NCI-H2171 treated with DMSO at 0.1 percent for 48 hours (cell line): ENCODE results near the gene TBC1D1.
"Not testable (repeated sequence)": the region's sequence is repeated elsewhere in the genome, so short reads cannot be mapped to it uniquely, and the experiment has no call there.

Experiments
- DNase-seq: peaks from one replicate; lab custom pipeline; 2025; lab: John Stamatoyannopoulos, UW

Gene TBC1D1

DNA sequence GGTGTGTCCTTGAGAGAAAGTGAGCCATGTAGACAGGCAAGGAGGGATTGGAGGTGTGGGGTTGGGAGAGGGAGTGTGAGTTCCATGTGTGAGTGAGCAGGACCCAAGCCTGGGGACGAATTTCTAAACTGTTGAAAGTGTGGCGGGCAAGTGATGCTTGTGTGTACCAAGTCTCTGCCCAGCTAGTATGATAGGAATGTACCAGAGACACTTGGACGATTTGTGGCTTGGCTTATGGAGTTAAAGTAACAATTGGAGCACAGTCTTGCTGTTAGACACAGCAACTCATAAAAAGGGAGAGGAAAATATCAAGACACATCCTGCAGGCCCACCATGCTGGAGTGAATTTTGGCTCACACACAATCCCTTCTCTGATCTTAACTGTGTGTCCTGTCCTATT, 77.9 kb downstream of the TBC1D1 start:
- DNase-seq = no peak

DNA sequence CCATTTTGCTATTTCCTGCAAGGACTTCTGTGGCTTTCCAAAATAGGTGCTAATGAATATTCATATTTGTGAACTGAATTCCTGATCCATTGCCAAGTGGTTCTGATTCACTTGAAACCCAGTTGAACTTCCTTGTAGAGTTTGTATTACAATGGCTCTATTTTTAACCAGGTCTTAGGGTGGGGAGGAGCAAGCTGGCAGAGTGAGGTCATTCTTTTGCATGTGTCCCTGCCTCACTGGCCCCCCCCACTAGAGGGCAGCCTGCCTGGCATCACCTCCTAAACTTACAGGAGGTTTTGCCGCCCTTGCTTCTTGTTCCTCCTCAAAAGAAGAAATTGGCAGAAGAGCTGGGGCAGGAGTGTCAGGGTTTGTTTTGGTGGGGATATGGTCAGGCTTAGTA, 79.8 kb downstream of the TBC1D1 start:
- DNase-seq = no peak

GRCh38 chr4:37971202-37971601, 80.3 kb downstream of the TBC1D1 start:
- DNase-seq = no peak

GRCh38 chr4:37973441-37973840, 82.6 kb downstream of the TBC1D1 start:
- DNase-seq = no peak

DNA sequence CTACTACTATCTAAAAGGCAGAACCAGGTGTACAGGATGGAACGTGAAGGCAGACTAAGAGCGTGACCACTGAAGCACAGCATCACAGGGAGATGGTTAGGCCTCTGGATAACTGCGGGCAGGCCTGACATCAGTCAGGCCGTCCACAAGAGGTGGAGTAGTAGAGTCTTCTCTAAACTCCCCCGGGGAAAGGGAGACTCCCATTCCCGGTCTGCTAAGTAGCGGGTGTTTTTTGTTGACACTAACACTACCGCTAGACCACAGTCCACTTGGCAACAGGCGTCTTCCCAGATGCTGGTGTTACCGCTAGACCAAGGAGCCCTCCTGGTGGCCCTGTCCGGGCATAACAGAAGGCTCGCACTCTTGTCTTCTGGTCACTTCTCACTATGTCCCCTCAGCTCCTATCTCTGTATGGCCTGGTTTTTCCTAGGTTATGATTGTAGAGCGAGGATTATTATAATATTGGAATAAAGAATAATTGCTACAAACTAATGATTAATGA, 84.5 kb downstream of the TBC1D1 start:
- DNase-seq = not testable (repeated sequence)

- no peak for DNase-seq
Observed at GRCh38 chr4:37976507-37976906, 85.6 kb downstream of the TBC1D1 start.

GRCh38 chr4:37976991-37977470, 86.1 kb downstream of the TBC1D1 start:
- DNase-seq = peak; percentile 21

DNA sequence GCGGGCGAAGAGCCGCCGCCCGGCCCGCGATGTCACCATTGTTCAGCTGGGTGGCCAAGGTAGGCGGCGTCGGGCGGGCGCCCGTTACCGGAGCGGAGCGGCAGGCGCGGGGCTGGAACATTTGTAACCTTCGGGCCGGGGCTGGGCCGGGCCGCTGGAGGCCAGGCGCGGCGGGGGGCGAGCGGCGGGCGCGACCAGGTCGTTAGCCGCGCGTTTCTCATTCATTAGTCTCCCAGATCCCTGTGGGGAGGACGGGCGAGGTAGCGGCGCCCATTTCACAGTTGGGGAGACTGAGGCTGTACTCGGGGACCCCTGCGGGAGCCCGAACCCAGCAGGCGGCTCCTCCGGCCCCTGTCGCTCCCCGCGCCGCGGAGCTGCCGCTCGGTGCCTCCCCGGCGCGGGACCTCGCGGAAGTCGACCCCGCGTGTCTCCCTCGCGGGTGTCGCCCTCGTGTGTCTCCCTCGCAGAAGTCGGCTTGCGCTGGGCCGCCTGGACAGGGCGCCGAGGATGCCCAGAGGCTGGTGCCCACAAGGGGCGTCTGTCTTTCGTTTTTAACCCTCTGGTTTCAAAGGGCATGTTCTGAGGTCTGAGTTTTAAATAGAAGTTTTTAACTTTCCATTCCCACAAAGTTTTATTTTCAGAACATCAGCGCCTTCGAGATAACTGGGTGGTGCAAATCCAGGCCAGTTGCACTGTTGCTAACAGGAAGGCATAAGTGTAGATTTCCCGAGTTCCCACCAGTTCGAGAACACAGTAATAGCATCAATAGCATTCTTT, 86.8 kb downstream of the TBC1D1 start:
- peak; percentile 21 for DNase-seq

GRCh38 chr4:37978248-37978924, 87.5 kb downstream of the TBC1D1 start:
- DNase-seq = no peak

DNA sequence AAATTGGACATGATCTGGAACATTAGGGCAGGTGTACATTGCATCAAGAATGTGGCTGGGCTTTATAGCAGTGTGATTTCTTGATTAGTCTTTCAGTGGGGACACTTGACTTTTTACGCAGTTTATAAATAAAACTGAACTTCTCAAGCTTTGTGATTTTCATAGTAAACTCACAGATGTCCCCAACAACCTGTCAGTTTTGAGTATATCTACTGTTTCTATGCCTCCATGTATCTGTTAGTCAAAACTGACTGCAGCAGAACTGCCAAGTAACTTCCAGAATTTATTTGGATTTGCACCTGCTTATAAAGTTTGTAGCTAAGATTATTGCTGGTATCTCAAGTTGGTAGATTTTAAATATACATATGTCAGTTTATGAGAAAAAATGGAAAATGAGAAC, 89.4 kb downstream of the TBC1D1 start:
- DNase-seq = no peak

DNA sequence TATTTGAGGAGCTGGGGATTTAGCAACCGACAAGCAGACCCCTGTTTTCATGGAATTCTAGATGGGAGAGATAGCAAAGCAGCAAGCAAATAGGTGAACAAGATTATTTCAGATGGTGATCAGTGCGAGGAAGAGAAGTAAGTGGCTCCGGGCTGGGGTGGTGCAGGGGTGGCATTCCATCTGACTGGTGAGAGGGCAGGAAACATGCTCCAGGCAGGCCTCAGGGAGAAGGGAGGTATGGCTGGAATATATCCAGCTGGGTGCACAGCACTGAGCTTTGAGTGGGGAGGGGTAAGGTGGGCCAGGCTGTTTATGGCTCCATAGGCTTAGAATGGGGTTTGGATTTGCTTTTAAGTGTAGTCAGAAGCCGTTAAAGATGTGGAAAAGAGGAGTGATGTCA, 90.5 kb downstream of the TBC1D1 start:
- no peak for DNase-seq

DNA sequence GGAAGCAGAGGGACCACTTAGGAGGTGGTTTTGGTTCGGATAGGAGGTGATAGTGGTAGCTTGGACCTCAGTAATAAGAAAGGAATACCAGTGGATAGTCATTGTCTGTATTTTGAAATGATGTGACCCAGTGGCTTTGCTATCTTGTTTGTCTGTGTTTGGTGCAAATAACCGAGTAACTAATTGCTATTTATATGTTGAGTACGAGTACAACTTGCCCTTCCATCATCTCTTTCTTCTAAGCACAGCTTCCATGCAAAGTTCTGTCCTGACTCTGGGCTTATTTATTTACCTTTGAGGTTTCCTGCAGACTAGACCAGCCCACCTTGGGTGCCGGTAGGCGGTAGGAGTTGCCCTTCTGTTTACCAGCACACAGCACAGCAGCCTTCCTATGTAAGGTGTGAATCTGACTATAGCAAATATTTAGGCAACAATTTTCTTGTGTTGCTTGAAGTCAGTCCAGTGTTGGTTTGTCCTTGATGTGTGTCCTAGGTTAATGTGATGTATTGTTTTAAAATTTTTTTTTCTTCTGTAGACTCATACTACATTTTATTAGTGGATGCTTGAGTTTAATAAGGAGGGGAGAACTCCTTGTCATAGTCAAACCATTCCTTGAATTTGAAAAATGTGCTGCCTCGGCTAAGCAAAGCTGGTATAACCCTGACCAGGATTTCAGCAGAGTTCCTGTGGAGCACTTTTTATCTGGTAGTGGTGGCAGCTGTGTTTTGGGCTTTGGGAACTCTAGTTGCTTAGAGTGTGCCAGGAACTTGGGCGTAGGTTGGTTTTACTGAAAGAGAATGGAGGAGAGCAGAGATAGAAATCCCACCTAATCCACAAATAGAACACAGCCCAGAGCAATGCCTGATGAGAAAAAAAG, 91.2 kb downstream of the TBC1D1 start:
- no peak for DNase-seq

DNA sequence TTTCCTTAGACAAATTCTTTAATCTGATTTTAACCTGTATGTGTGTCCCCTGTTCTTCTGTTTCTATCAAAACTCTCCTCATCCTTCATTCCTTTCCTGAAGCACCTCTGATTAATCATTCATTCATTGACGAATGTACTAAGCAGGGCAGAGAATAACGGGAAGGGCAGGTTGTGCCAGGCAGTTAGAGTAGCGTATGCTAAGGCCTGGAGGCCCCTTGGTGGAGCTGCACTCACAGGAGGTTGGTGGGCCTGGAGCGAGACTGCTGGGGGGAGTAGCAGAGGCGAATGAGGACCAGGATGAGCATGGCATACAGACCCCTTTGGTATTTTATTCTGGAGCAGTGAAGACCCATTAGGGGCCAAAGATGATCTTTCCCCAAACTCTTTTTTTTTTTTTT, 91.9 kb downstream of the TBC1D1 start:
- no peak for DNase-seq

DNA sequence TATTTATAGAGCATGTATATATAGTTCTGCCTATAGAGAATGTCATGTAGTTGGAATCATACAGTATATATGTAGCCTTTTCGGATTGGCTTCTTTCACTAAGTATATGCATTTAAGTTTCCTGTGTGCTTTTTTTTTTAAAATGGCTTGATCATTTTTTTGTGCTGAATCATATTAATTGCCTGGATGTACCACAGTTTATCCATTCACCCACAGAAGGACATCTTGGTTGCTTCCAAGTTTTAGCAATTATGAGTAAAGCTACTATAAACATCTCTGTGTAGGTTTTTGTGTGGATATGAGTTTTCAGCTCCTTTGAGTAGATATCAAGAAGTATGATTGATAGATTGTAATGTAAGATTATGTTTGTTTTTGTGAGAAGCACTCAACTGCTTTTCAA, 93.1 kb downstream of the TBC1D1 start:
- DNase-seq = no peak

- no peak for DNase-seq
Observed at GRCh38 chr4:37985730-37986275, 94.9 kb downstream of the TBC1D1 start.

DNA sequence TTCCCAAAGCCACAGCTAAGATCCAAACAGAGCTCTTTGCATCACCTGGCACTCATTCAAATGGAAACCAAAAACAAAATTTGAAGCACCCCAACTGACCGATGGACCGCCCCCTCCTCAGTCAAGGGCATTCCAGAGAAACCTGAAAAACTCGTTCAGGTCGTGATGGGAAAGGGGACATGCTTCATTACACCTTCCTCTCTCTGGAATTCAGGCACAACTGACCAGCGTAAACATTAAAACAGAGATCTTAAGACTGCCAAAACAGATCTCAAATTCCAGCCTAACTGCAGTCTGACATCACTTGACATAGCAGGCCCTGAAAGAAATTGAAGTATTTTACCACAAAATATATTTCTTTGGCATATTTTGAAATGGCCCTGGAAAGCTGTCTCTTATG, 97.8 kb downstream of the TBC1D1 start:
- no peak for DNase-seq

- no peak for DNase-seq
Observed at GRCh38 chr4:37989398-37990260, 98.7 kb downstream of the TBC1D1 start.

GRCh38 chr4:37990731-37991245, 99.9 kb downstream of the TBC1D1 start:
- no peak for DNase-seq

GRCh38 chr4:37991623-37992410, 100.9 kb downstream of the TBC1D1 start:
- no peak for DNase-seq

- DNase-seq = no peak
Observed at GRCh38 chr4:37993806-37994205, 102.9 kb downstream of the TBC1D1 start.
